PC-3 (cell line): ENCODE measurements around the gene GSTO1. TPM values are rescaled to one million over a fixed set of nuclear protein-coding genes. Genes with fewer than 3 reads are reported as not detected.

Experiments
- ATAC-seq: fragments of 200-7000 bp; cut with Tn5 transposase; 2 replicates; pipeline ENCODE4 v1.9.1; 2020; ENCODE audit warnings: mild to moderate bottlenecking, moderate library complexity
- BruUV-seq: library from RNA; stranded (reverse); fragments of 400-500 nt; replicated peaks from 2 replicates; lab custom pipeline; 2021; lab: Mats Ljungman, UMichigan
- CTCF ChIA-PET: fragments of 300-600 bp; sonication (Branson Sonifier 250); formaldehyde crosslinking; loops from one replicate; lab custom pipeline; 2022; ENCODE audit warnings: antibody characterized with exemption; lab: Charles Lee
- POLR2A ChIA-PET: fragments of 300-600 bp; sonication (Branson Sonifier 250); formaldehyde crosslinking; loops from one replicate; lab custom pipeline; 2022; ENCODE audit warnings: antibody characterized with exemption; ENCODE audit not compliant: unreplicated experiment; lab: Charles Lee
- DNase-seq: peaks from one replicate; pipeline ENCODE4 v3.0.0-alpha.2; 2015
- H2AFZ ChIP-seq: fragments of 300-600 bp; sonication (generic); 2 replicates; pipeline ENCODE4 v1.6.0; 2016; ENCODE audit warnings: antibody characterized with exemption, low read length
- H3F3A ChIP-seq: fragments of 300-600 bp; sonication (generic); one replicate; pipeline ENCODE4 v1.6.0; 2017; ENCODE audit warnings: antibody characterized with exemption, low read length, control low read depth, mild to moderate bottlenecking; ENCODE audit not compliant: unreplicated experiment
- H3K27ac ChIP-seq: fragments of 300-600 bp; sonication (generic); 2 replicates; pipeline ENCODE4 v1.5.1; 2016; ENCODE audit warnings: mild to moderate bottlenecking, low read length
- H3K27me3 ChIP-seq: fragments of 300-600 bp; sonication (generic); 2 replicates; pipeline ENCODE4 v1.6.1; 2016; ENCODE audit warnings: low read length, mixed read lengths
- H3K36me3 ChIP-seq: fragments of 300-600 bp; sonication (generic); 2 replicates; pipeline ENCODE4 v1.6.1; 2016; ENCODE audit warnings: low read depth, mixed run types, low read length, mixed read lengths
- H3K4me1 ChIP-seq: fragments of 300-600 bp; sonication (generic); 2 replicates; pipeline ENCODE4 v1.5.1; 2016; ENCODE audit warnings: low read length; ENCODE audit not compliant: insufficient read depth
- H3K4me2 ChIP-seq: fragments of 300-600 bp; sonication (generic); 2 replicates; pipeline ENCODE4 v1.6.0; 2016; ENCODE audit warnings: low read length
- H3K4me3 ChIP-seq: fragments of 300-600 bp; sonication (generic); 2 replicates; pipeline ENCODE4 v1.5.1; 2016; ENCODE audit warnings: mild to moderate bottlenecking, low read length, mixed read lengths
- H3K79me2 ChIP-seq: fragments of 300-600 bp; sonication (generic); 2 replicates; pipeline ENCODE4 v1.6.1; 2017; ENCODE audit warnings: low read length, mixed read lengths
- H3K9ac ChIP-seq: fragments of 300-600 bp; sonication (generic); 2 replicates; pipeline ENCODE4 v1.6.0; 2016; ENCODE audit warnings: mild to moderate bottlenecking, low read length
- H3K9me2 ChIP-seq: fragments of 300-600 bp; sonication (generic); replicated peaks from 2 replicates; pipeline ENCODE4 v1.6.1; 2016; ENCODE audit warnings: mixed run types, low read length, mixed read lengths
- H3K9me3 ChIP-seq: fragments of 300-600 bp; sonication (generic); 2 replicates; pipeline ENCODE4 v1.6.1; 2016; ENCODE audit warnings: low read length, mixed read lengths
- H4K20me1 ChIP-seq: fragments of 300-600 bp; sonication (generic); 2 replicates; pipeline ENCODE4 v1.6.1; 2016; ENCODE audit warnings: low read length, mixed read lengths
- EZH2 ChIP-seq: fragments of 300-600 bp; sonication (generic); IDR thresholded peaks from one replicate; pipeline ENCODE4 v1.6.1; 2017; ENCODE audit warnings: antibody characterized with exemption, mild to moderate bottlenecking, low read length; ENCODE audit not compliant: unreplicated experiment
- EZH2phosphoT487 ChIP-seq: fragments of 300-600 bp; sonication (generic); IDR thresholded peaks from 2 replicates; pipeline ENCODE4 v1.6.1; 2018; ENCODE audit warnings: mild to moderate bottlenecking, antibody characterized with exemption, low read length, borderline replicate concordance
- intact Hi-C: fragments of 100-400 bp; cut with micrococcal nuclease; formaldehyde crosslinking; loops from 2 replicates; pipeline ENCODE4 v1.9.0; 2023
- microRNA-seq: library from miRNA; unstranded; fragments of <30 nt; microRNA quantifications from one replicate; pipeline ENCODE4 v1.1.0, GENCODE V29; 2020; ENCODE audit not compliant: unreplicated experiment
- total RNA-seq: library from RNA; depleted of rRNA; stranded (reverse); fragments of >200 nt; gene quantifications from 2 replicates; pipeline ENCODE4 v1.2.3, GENCODE V29; 2014; rRNA removed

The GSTO1 gene
- total RNA-seq, 1 experiment from 2014 or later, result 46.0 TPM

DNA sequence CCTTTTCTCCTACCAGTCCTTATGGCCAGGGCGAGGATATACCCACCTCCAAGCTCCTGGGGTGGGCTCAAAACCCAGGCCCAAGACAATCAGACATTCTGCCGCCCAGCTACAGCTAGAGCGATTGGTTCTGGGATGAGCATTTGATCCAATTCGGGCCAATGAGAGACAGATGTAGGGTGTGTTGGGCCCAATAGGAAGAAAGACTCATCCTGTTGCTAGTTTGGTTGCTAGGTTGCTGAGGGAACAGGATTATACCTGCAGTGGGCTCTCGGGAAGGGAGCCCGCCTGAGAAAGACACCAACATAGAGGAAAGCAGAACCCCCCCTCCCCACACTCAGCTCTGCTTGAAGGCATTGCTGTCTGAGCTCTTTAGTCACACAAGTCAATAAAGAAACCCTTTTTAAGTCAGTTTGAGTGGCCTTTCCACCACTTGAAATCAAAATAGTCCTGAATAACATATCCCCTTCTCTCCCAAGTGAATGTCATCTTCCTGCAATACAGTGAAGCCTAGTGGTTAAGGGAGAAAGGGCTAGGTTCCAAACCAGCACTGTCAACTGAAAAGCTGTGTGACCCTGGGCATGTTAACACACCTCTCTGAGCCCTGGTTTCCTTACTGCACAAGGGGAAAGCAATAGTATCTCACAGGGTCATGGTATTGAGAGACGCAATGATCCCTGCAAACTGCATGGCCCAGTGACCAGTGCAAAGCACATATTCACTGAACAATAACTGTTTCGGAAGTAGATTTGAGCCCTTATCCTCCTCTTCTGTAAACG lies 61.8 kb downstream of the GSTO1 start:
- H3K27me3 ChIP-seq, result no peaks in the 10 kb centered on the region
- no peak for TF ChIP-seq EZH2
- TF ChIP-seq EZH2phosphoT487, result no peak
- no TSS peak for BruUV-seq
- intact Hi-C loops, result no loop called here
- ATAC-seq (no peak), DNase-seq (no peak)
- peaks cover 16% of the 10 kb centered on the region for H3K4me1 ChIP-seq
- ChIA-PET POLR2A (no interaction called here), CTCF (no interaction called here)
- no peak overlapping the region for H3K4me2 ChIP-seq
- no peak overlapping the region for H3K9ac ChIP-seq
- H3K79me2 ChIP-seq, result peaks cover 60% of the 10 kb centered on the region
- no peak overlapping the region for H3K27ac ChIP-seq
- peaks cover 17% of the 10 kb centered on the region for H3K36me3 ChIP-seq
- H4K20me1 ChIP-seq, result peaks cover 20% of the 10 kb centered on the region; the same call in 1 of the 2 replicates
- no peaks in the 10 kb centered on the region for H3F3A ChIP-seq
- H3K9me3 ChIP-seq, result no peaks in the 10 kb centered on the region
- no peak overlapping the region for H3K4me3 ChIP-seq
- H3K9me2 ChIP-seq, result no peaks in the 10 kb centered on the region
- H2AFZ ChIP-seq, result no peak overlapping the region

Small RNA genes lying within 50 kb of the gene (microRNA-seq; reads per million reads assigned to microRNA genes)
- gene MIR4482 (0.75 reads per million), gene MIR609 (not detected)

Other genes with a start within 250 kb of the GSTO1 start
- gene COL17A1, start 169.0 kb upstream of the GSTO1 start, total RNA-seq, result 1.2 and 1.6 TPM in 2 replicates
- gene SFR1, start 132.7 kb upstream of the GSTO1 start, total RNA-seq, result 2.9 and 4.7 TPM in 2 replicates
- gene CFAP43, start 22.5 kb upstream of the GSTO1 start, total RNA-seq, result 0.17 and 0.44 TPM in 2 replicates
- 8.1 and 13.8 TPM in 2 replicates for gene GSTO2, start 14.3 kb downstream of the GSTO1 start, total RNA-seq
- 7.0 and 10.3 TPM in 2 replicates for gene ITPRIP, start 83.6 kb downstream of the GSTO1 start, total RNA-seq
- 0.26 TPM in 1 of 2 replicates, not detected in the other for gene CFAP58, start 98.9 kb downstream of the GSTO1 start, total RNA-seq